ENCODE results near the gene FBXO42. TPM values are rescaled to one million over a fixed set of nuclear protein-coding genes. Genes with fewer than 3 reads are reported as not detected.

FBXO42 gene
- total and polyA plus RNA-seq, 2 of the 8 experiments (the other 6 are each of a cell fraction or from before 2014, with no cell fraction given), result 15.1 to 17.0 TPM

- no peak overlapping the region for H2BK120ac ChIP-seq (replicated peaks; ENCODE audit: low read depth, low read length)
- H3K56ac ChIP-seq (replicated peaks; ENCODE audit: insufficient read length, low read depth, low read length), result no peak overlapping the region
- peaks cover 3 to 5% of the 10 kb centered on the region in 2 experiments for H4K20me1 ChIP-seq (replicated peaks in 1 of 2; ENCODE audit: control insufficient read depth in 1 of 2, insufficient read depth in 2 of 2, low read length in 2 of 2)
- no peak overlapping the region for H3K4ac ChIP-seq (replicated peaks; ENCODE audit: insufficient read length, low read depth, low read length)
- no peak overlapping the region for H2AK5ac ChIP-seq (ENCODE audit: low read depth, low read length)
- no peak overlapping the region for H4K8ac ChIP-seq (ENCODE audit: extremely low read depth, insufficient read depth, low read length)
- no peaks in the 10 kb centered on the region for H3K27me3 ChIP-seq (replicated peaks in 1 of 4; ENCODE audit: control insufficient read depth in 3 of 4, extremely low read depth in 1 of 4, insufficient read depth in 3 of 4, low read length in 3 of 4)
- no peak overlapping the region for H3K9ac ChIP-seq (replicated peaks in 1 of 4; ENCODE audit: extremely low read depth in 1 of 4, low read depth in 3 of 4, low read length in 3 of 4)
- TF ChIP-seq GTF2F1 (IDR thresholded peaks at IDR 0.05; ENCODE audit: borderline replicate concordance, low read depth, low read length) (no peak), SP1 (IDR thresholded peaks at IDR 0.05; ENCODE audit: low read depth, low read length) (no peak), NANOG (IDR thresholded peaks at IDR 0.05; ENCODE audit: insufficient read depth, low read depth, low read length, poor library complexity, severe bottlenecking) (no peak), EGR1 (IDR thresholded peaks at IDR 0.05; ENCODE audit: borderline replicate concordance, low read depth, low read length) (no peak), SRF (IDR thresholded peaks at IDR 0.05; ENCODE audit: low read depth, low read length) (no peak), JUND (IDR thresholded peaks at IDR 0.05; ENCODE audit: low read length) (no peak), SP4 (IDR thresholded peaks at IDR 0.05; ENCODE audit: low read length) (no peak), BRCA1 (IDR thresholded peaks at IDR 0.05; ENCODE audit: low read depth, low read length) (no peak), HDAC6 (IDR thresholded peaks at IDR 0.05; ENCODE audit: low read depth, low read length) (no peak), SIN3A (conservative IDR thresholded peaks at IDR 0.05 in 1 of 2, IDR thresholded peaks at IDR 0.05 in 1 of 2; ENCODE audit: low read depth in 1 of 2, low read length in 2 of 2) (no peak), CBX8 (IDR thresholded peaks at IDR 0.05; ENCODE audit: borderline replicate concordance, low read depth, low read length) (no peak), ATF3 (IDR thresholded peaks at IDR 0.05; ENCODE audit: insufficient read depth, low read depth, low read length) (no peak), SIRT6 (IDR thresholded peaks at IDR 0.05; ENCODE audit: low read length) (no peak), JUN (IDR thresholded peaks at IDR 0.05; ENCODE audit: low read depth, low read length) (no peak)
- no peaks in the 10 kb centered on the region for H3K79me1 ChIP-seq (ENCODE audit: low read depth, low read length)
- H4K5ac ChIP-seq (ENCODE audit: insufficient read length, low read depth, low read length), result no peak overlapping the region
- H3K9me3 ChIP-seq (ENCODE audit: insufficient read depth in 2 of 2, low read depth in 1 of 2, low read length in 1 of 2), result no peaks in the 10 kb centered on the region
- 0 out of 7 replicates have a peak, but pooled peaks cover 0 to 3% (median 0%) of the 10 kb centered on the region in 4 experiments for H3K4me1 ChIP-seq (replicated peaks in 1 of 4; ENCODE audit: control insufficient read depth in 3 of 4, insufficient read depth in 4 of 4, low read length in 3 of 4)
- H3K27ac ChIP-seq (ENCODE audit: low read depth, low read length), result no peak overlapping the region
- no peak overlapping the region for H3K14ac ChIP-seq (ENCODE audit: insufficient read length)
- no peak overlapping the region for H2BK5ac ChIP-seq (ENCODE audit: low read depth, low read length)
- H3K79me2 ChIP-seq (ENCODE audit: control insufficient read depth in 1 of 2, insufficient read depth in 2 of 2, low read length in 2 of 2), result no peaks in the 10 kb centered on the region
- H3K4me3 ChIP-seq (ENCODE audit: extremely low read depth in 1 of 4, insufficient read depth in 2 of 4, low read depth in 3 of 4, low read length in 4 of 4), result no peak overlapping the region
- 90% methylated on average over 5 of the region's 5 CpGs; no CpG with 5 or more reads in 1 of the 2 experiments for WGBS, 2 experiments (ENCODE audit: extremely low coverage in 1 of 2, insufficient coverage in 1 of 2, insufficient read length in 1 of 2, insufficient replicate concordance in 2 of 2, low coverage in 1 of 2, low lambda C conversion rate in 2 of 2, missing lambda C conversion rate in 1 of 2)
- no peak overlapping the region for H3K23ac ChIP-seq (ENCODE audit: insufficient read length)
- H3K4me2 ChIP-seq (ENCODE audit: insufficient read depth in 1 of 2, low read depth in 2 of 2, low read length in 2 of 2), result no peak overlapping the region
- H3K18ac ChIP-seq (ENCODE audit: extremely low read depth, low read length), result no peak overlapping the region
- no peak for FAIRE-seq
- no peaks in the 10 kb centered on the region for H3K23me2 ChIP-seq (ENCODE audit: low read depth, low read length)
- H4K91ac ChIP-seq (replicated peaks; ENCODE audit: insufficient read length, low read length), result no peak overlapping the region
- H2BK12ac ChIP-seq (ENCODE audit: low read depth, low read length), result no peak overlapping the region
- no peak overlapping the region for H2AFZ ChIP-seq (ENCODE audit: low read length)
- no peak overlapping the region for H2BK20ac ChIP-seq (ENCODE audit: low read length)
- H3K36me3 ChIP-seq (ENCODE audit: control insufficient read depth in 2 of 4, insufficient read depth in 4 of 4, low read length in 3 of 4), result peaks cover 2 to 14% (median 10%) of the 10 kb centered on the region in 4 experiments; a peak in 4 of 8 replicates
- no peak for DNase-seq (ENCODE audit: low read depth in 1 of 2, low spot score in 2 of 2)
- POLR2A ChIA-PET (ENCODE audit: partially characterized antibody), result interaction anchor here (1.3 kb wide), 1 partner anchor 22 kb away, joined by 5 read pairs; no protein-coding TSS in a partner anchor
- CTCF ChIA-PET (ENCODE audit: partially characterized antibody), result interaction anchor here (0.9 to 9.0 kb wide), 5 partner anchors 15 to 169 kb away, joined by 3 to 106 read pairs (median 7); partner anchors contain the start of gene CPLANE2
- H2BK15ac ChIP-seq (ENCODE audit: low read length), result no peak overlapping the region
These were observed 105.3 kb downstream of the FBXO42 start for GRCh38 chr1:16246961-16247360.
